Bone marrow (tissue), 2 donors: ENCODE data around the gene TNN.

ENCODE experiments used
- DNase-seq, 2 donors: peaks; one replicate each; lab custom pipeline; 2025; lab: John Stamatoyannopoulos, UW

The TNN gene

DNA sequence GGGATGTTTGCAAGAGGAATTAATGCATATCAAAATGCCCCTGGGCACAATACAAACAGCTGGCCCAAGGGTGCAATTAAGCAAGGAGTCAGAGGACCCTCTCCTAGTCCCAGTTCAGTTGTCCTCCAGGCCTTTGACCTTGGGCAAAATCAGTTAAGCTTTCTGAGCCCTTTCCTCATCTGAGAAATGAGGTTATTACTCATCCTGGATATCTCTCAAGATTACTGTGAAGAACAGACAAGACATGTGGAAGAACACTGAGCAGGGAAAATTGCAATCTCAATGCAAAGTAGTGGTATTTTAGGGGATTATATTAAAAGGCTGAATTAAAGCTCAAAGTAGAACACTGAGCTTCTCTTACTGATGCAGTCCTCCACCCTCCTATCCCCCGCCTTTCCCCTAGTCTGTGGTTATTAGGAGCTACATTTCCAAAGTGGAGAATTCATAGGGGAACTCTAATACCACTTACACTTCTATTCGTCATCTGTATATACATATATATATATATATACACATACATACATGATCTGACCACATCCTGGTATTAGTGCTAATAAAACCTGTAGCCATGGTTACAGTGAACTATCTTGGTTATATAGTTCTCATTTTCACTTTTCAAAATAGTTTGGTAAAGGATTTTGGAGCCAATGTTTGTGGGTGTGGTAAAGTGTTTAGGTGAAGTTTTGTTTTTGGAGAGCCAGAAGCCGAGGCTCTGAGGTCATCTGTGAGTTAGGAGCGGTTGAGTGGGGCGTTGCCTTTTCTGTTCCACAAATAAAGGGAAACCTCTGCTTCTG, 106.9 kb downstream of the TNN start:
- DNase-seq: no peak

DNA sequence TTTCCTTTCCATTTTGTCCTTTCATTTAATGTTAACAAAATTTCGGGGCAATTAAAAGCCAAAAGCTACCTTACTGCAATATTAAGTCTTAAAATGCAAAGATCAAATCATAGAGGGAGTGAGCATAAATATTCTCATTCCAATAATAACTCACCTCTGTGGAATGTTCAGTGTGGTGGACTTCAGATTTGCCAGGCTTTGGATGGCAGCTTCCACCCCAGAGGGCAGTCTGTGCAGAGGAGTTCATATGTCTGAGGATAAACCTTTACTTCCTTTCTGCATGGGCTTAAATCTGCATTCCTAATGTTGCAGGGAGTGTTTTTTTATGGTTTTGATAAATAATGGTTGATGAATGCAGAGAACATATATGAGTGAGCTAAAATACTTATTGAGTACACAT, 108.6 kb downstream of the TNN start:
- no peak for DNase-seq

DNA sequence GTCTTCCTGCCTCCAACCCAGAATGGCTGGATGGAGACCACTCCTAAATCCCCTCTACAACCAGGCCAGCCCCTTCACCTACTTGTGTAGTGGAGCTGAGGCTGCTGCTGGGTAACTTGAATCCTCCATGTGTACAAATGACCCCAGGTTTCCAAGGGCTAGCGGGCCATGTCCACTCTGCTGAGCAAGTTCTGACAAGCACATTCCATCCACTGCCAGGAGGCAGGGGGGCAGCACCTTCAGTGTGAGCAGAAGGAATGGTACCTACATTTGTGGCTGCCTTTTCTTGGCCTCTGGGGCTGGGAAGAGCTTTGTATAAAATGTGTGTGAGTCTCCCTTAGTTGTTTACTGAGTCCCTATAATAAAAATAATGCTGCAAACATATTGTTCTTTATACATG, 110.4 kb downstream of the TNN start:
- no peak for DNase-seq

DNA sequence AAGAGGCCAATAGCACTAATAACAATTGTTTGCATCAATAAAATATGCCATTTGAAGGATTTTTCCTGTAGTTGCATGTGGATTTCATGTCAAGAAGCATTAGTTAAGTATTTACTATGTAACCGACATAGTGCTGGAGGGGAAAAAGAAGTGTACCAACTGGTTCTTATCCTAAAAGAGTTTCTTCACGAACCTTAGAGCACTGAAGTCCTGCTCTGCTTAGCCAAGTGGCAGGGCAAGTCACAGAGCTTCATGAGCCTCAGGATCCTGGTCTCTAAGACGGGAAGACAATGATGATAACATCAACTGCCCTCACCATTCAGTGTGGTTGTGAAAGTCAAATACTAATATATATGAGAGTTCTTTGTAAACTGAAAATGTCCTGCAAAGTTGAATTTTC, 110.8 kb downstream of the TNN start:
- DNase-seq: no peak

DNA sequence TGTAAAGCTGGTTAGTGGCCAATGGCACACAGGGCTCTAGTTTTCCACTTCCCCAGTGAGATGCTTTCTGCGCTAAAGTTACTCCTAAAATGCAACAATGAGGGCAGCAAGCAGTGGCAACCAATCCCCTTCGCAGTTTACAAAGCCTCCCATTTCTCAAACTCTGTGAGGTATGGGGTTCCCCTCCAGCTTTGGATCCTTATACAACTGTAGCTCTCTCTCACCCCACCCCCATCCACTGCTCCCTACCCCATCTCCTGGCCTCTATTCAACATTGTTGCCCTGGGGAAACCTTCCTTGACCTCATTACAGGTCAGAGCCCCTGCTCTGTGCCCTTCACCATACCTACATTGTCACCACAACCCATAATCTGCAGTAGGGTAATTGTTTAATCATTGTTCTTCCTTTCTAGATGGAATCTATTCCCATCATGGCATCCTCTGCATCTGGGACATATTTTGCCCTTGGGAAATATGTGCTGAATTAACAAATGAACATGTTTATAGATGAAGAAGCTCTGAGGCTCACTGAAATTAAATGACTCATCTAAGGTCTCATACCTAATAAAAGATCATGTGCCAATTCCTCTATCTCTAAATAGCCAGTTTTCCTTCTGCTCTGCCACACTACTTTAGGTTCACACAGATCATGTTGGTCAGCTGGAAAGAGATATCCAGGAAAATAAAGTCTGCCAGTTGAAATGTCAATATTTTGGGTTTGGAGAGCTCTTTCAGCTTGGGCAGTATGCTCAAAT, 112.4 kb downstream of the TNN start:
- DNase-seq: no peak

DNA sequence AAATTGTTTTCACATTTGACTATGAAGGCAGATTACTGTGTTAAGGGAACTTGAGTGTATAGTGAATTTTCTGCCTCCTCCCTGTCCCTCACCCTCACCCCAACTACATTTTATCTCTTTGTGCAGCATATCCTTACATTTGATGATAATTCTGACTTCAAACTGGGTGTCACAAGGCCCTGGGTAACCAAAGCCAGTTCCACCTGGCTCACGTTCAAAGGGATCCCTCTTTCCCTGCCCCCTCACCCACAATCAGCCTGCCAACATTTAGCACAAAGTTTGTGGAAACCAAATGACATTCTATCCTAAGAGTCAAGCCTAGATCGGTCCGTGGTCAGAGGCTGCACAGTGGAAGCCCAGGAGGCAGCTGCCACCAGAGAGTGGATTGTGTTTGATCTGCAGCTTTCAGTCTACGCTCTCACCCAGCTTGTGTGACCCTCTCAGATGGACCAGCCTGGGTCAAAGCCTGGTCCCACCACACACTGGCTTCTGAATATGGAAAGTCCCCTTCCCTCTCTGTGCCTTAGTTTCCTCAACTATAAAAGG, 114.6 kb downstream of the TNN start:
- no peak for DNase-seq

DNA sequence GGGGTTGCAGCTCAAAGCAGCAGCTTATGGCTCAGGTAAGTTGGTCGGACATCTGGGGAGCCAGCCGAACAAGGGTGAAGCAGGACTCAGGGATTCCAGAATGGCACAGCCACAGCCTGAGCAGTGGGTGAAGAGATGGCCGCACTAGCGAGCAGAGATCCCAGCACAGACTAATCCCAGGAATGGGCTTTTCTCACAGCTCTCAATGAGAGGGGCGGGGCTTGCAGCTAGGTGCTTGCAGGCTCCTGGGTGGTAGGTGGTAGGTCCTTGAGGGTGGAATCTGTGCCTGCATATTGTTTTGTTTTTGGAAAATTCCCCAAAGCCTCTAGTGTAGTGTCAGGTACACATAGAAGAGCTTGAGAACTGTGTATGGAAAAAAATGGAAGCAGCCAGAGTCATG, 116.0 kb downstream of the TNN start:
- DNase-seq: no peak

DNA sequence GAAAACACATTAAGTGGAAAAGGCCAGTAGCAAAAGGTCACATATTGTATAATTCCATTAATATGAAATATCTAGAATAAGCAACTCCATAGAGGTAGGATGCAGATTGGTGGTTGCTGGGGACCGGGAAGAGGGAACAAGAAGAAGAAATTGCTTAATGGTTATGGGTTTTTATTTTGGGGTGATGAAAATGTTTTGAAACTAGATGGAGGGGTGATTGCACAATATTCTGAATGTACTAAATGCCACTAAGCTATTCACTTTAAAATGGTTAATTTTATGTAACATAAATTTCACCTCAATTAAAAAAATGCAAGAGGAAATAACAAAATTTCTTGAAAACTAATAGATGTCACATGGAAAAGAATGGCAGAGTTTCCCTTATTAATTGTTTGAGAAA, 118.3 kb downstream of the TNN start:
- no peak for DNase-seq

DNA sequence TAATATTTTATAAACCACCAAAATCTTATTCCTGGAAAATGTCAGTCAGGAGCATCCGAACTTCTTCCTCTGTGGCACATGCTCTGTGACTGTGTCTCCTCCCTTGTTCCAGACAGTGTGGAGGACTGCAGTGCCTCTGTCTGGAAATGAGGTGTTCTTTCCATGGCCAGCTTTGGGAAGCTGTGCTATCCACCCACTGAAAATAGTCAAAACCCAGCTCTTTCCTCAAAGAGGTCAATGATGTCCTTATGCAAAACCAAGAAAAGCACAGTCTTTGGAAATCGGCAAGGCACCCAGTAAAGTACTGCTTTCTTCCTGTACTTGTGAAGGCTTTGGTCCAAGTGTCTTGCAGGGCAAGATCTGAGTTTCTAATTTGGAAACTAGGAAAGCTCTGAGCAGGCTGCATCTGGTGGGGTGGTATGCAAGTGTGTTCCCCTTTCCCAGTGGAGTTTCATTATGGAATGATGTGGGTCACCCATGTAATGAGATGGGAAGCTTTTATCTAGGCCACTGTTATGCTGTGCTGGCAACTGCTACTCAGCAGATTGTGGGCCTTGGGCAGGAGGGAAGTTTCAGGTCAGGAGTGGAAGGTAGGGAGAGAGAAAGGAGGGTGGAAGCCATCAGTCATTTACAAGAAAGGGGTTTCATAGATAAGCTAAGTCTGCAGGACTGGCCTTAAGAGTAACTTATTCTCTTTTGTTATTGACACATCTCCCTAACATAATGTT, 119.0 kb downstream of the TNN start:
- DNase-seq: no peak

DNA sequence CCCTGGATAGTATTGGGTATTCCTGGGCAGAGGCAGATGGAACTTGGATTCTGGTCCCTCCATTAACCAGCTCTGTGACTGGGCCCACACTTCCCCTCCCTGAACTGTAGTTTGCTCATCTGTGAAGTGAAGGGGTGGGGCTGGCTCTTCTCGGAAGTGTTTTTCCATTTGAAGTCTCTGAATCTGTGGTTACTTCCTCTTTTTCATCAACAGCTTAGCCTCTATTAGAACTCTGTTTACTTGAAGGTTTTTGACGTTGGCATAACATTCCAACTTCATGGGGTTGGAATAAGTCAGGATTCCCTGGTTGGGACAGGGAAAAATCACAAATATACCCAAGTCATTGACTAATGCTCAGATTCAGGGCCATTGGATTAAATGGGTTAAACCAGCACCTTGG, 121.3 kb downstream of the TNN start:
- peak in 1 of 2 donors; percentile 92 for DNase-seq

DNA sequence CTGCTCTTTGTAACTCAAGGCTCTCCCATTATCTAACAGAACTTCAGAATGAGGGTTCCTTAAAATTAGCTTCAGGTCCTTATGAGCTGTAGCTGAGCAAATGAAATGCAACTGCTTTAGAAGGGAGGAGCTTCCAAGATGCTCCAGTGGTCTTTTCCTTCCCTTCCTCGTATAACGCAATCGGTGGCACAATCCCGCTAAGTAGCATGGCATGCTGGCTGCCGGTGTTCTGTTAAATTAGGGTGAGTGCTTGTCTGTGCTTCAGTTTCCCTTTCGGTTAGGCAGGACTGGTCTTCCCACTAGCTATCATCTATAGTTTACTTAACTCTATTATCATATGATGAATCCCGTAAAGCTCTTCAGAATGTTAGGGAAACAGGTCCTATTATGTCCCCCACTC, 124.0 kb downstream of the TNN start:
- DNase-seq: peak in 1 of 2 donors; percentile 56

DNA sequence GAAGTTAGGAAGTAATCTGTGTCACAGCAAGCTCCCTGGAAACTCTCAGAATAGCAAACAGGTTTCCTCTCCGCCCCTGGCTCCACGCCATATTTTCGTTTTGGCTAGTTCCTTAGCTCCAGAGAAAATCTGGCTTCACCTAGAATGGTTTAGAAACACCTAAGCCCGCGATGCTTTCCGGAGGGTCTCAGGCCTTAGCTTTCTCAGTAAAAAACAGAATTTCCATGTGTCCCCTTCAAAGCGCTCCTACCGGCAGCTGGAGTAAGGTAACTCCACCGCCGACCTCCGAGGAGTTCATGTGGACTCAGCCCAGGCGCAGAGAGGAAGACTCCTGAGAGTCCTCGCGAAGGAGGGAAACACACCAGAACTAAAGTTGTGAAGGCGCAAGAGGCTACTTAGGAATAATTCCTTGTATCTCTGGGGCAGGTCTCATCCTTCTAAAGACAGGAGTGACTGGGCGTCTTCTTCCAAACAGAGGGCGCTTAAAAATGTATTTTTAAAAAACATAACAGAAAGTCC, 124.5 kb downstream of the TNN start:
- DNase-seq: peak in 1 of 2 donors; percentile 50

DNA sequence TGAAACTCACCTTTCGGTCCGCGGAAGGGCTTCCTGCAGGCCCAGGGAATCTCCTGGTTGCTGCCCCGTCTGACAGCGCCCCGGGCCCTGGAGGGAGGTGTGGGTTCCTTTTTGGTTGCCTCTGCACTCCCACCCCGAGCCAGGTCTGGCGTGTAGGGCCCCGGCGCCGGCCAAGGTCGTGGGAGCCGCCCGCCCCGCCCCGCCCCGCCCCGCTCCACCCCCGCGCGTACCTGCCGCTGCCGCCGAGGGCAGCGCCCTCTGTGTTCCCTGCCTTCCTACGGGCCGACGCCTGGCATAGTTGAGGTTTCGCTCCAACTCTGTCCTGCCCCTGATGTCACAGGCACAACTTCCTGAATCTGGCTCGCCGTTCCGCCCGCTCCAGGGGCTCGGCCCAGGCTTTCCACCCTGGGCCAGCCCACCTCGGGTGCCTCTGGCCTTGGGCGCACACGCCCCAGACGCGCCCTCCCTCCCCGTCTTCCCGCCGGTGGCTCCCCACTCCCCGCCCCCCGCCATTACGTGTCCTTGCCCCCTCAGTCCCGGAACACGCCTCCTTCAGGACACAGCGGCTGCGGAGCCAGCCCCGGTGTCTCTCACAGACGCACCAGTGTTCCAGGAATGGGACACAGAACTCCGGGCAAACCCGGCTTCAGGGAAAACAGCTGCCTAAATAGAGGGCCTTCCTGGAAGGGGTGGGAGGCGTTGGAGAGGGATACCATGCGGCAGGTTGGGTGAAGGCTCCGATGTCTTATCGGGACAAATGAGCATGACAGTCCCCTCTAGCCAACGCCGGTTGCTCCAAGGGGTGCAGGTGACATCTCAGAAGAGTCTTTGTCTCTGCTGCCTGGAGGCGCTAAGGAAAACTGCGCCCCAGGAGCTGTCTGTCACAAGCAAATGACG, 125.2 kb downstream of the TNN start, which contains the start of gene KIAA0040:
Gene KIAA0040, minus strand, starts transcription at position 147 of the 897 bp plus-strand sequence. CDS start 31,763 bp downstream, outside the sequence.
- DNase-seq: peak; percentile 31 to 39

DNA sequence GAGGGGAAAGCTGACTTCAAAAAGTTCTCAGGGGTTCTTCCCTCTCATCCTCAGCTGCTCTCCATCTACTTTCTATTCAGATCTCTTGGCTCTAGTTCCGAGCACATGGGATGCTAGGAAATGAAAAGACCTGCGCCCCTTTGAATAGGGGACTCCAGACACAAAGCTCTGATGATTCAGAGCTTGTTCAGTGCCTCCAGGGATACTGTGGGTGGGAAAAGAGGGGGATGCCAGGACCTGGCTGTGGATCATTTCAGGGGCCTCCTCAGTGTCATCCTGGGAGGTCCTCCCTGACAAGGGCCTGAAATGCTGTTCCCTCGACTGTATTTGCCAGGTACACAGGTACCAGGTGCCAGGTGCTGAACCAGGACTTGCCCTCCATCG, 125.9 kb downstream of the TNN start:
- no peak for DNase-seq

DNA sequence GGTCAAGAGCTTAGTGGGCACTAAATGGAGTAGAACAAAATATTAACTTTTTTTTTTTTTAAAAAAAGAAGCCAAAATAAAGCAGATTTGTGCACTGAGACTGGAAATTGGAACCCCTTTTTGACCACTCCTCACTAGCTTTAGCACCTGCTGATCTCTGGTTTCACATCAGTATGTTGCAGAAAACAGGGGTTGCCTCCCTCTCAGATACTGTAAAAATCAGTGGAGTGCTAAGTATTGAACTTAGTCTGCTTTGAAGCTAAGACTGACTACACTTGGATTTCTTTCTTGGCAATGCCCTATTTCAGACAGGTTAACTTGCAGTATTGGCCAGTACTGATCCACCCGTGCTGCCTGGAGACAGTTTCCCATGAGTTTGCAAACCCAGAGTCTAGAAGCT, 127.6 kb downstream of the TNN start:
- no peak for DNase-seq

DNA sequence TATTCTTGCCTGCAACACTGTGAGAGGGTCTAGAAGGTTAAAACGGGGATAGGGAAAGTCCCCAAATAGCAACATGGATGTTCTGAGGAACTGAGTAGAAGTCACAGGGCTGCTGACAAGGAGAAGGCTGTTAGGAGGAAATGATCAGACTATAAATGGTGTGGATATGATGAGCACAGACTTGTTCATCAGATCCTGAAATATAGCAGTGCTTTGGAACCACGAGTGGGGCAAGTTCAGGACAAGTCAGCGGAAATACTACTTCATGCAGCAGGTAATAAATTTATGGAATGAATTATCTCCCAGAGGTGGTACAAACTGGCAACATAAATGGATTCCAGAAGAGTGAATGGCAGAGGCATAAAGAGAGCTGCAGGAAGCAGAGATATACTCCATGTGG, 128.2 kb downstream of the TNN start:
- peak in 1 of 2 donors; percentile 17 for DNase-seq

DNA sequence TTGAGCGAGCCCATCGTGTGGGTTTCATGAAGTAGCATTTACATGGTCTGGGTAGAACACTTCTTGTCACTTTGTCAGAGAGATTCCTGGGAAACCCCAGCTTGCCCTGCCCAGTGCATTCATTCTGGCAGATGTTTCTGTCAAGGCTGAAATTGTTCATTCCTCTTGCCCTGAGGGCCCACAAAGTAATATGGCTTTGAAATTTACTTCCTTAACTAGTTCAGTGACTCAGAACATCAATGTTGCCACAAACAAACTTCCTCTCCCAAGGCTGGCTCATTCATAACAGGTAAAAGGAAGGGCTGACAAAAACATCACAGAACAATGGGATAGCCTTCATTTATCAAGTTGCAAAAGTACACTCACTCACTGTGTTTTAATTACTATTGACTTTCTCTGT, 129.9 kb downstream of the TNN start:
- DNase-seq: peak in 1 of 2 donors; percentile 44
